HEK293 (cell line): ENCODE results near the gene SLC16A5.

Experiments used
- EGR2 ChIP-seq: fragments of 450-650 bp; formaldehyde crosslinking; IDR thresholded peaks from 2 replicates; pipeline ENCODE4 v1.5.1; 2016; ENCODE audit warnings: low read depth, missing biosample characterization, missing genetic modification characterization
- FEZF1 ChIP-seq: fragments of 450-650 bp; formaldehyde crosslinking; IDR thresholded peaks from 2 replicates; pipeline ENCODE4 v1.5.1; 2016; ENCODE audit warnings: missing biosample characterization, missing genetic modification characterization
- KLF17 ChIP-seq: fragments of 450-650 bp; formaldehyde crosslinking; IDR thresholded peaks from 2 replicates; pipeline ENCODE4 v1.5.1; 2016; ENCODE audit warnings: missing biosample characterization, missing genetic modification characterization
- KLF8 ChIP-seq: fragments of 450-650 bp; formaldehyde crosslinking; IDR thresholded peaks from 2 replicates; pipeline ENCODE4 v1.5.1; 2016; ENCODE audit warnings: missing biosample characterization, missing genetic modification characterization
- OVOL3 ChIP-seq: fragments of 450-650 bp; formaldehyde crosslinking; IDR thresholded peaks from 2 replicates; pipeline ENCODE4 v1.5.1; 2016; ENCODE audit warnings: missing biosample characterization, missing genetic modification characterization
- PATZ1 ChIP-seq: fragments of 450-650 bp; formaldehyde crosslinking; IDR thresholded peaks from 2 replicates; pipeline ENCODE4 v1.5.1; 2016; ENCODE audit warnings: missing biosample characterization, missing genetic modification characterization
- PRDM1 ChIP-seq: fragments of 450-650 bp; formaldehyde crosslinking; IDR thresholded peaks from 2 replicates; pipeline ENCODE4; 2016; ENCODE audit warnings: missing biosample characterization, missing genetic modification characterization
- REPIN1 ChIP-seq: fragments of 450-650 bp; formaldehyde crosslinking; IDR thresholded peaks from 2 replicates; pipeline ENCODE4 v1.5.1; 2017; ENCODE audit warnings: missing biosample characterization, missing genetic modification characterization, low read depth
- SP2 ChIP-seq: fragments of 450-650 bp; formaldehyde crosslinking; IDR thresholded peaks from 2 replicates; pipeline ENCODE4 v1.5.1; 2016; ENCODE audit warnings: missing biosample characterization, missing genetic modification characterization
- SP3 ChIP-seq: fragments of 450-650 bp; formaldehyde crosslinking; IDR thresholded peaks from 2 replicates; pipeline ENCODE4 v1.5.1; 2016; ENCODE audit warnings: missing biosample characterization, missing genetic modification characterization
- SP7 ChIP-seq: fragments of 450-650 bp; formaldehyde crosslinking; IDR thresholded peaks from 2 replicates; pipeline ENCODE4 v1.5.1; 2016; ENCODE audit warnings: missing biosample characterization, missing genetic modification characterization
- ZBTB17 ChIP-seq: fragments of 450-650 bp; formaldehyde crosslinking; IDR thresholded peaks from 2 replicates; pipeline ENCODE4 v1.5.1; 2016; ENCODE audit warnings: missing biosample characterization, missing genetic modification characterization
- ZIC2 ChIP-seq: fragments of 450-650 bp; formaldehyde crosslinking; IDR thresholded peaks from 2 replicates; pipeline ENCODE4 v1.5.1; 2016; ENCODE audit warnings: missing biosample characterization, missing genetic modification characterization
- ZNF112 ChIP-seq: fragments of 450-650 bp; formaldehyde crosslinking; IDR thresholded peaks from 2 replicates; pipeline ENCODE4 v1.5.0; 2017; ENCODE audit warnings: missing biosample characterization, missing genetic modification characterization
- ZNF174 ChIP-seq: fragments of 450-650 bp; formaldehyde crosslinking; IDR thresholded peaks from 2 replicates; pipeline ENCODE4 v1.5.0; 2017; ENCODE audit warnings: missing biosample characterization, mild to moderate bottlenecking, missing genetic modification characterization
- ZNF202 ChIP-seq: fragments of 450-650 bp; formaldehyde crosslinking; IDR thresholded peaks from 2 replicates; pipeline ENCODE4 v1.5.1; 2016; ENCODE audit warnings: missing biosample characterization, missing genetic modification characterization, borderline replicate concordance
- ZNF24 ChIP-seq: fragments of 450-650 bp; formaldehyde crosslinking; IDR thresholded peaks from 2 replicates; pipeline ENCODE4 v1.5.1; 2016; ENCODE audit warnings: missing biosample characterization, missing genetic modification characterization
- ZNF311 ChIP-seq: fragments of 450-650 bp; formaldehyde crosslinking; IDR thresholded peaks from 2 replicates; pipeline ENCODE4 v1.5.1; 2017; ENCODE audit warnings: missing biosample characterization, missing genetic modification characterization, borderline replicate concordance
- ZNF610 ChIP-seq: fragments of 450-650 bp; formaldehyde crosslinking; IDR thresholded peaks from 2 replicates; pipeline ENCODE4 v1.5.1; 2016; ENCODE audit warnings: missing biosample characterization, missing genetic modification characterization, borderline replicate concordance
- ZNF629 ChIP-seq: fragments of 450-650 bp; formaldehyde crosslinking; IDR thresholded peaks from 2 replicates; pipeline ENCODE4 v1.5.1; 2017; ENCODE audit warnings: missing biosample characterization, missing genetic modification characterization
- ZNF654 ChIP-seq: fragments of 450-650 bp; formaldehyde crosslinking; IDR thresholded peaks from 2 replicates; pipeline ENCODE4 v1.5.1; 2016; ENCODE audit warnings: low read depth, missing biosample characterization, missing genetic modification characterization
- ZNF658 ChIP-seq: fragments of 450-650 bp; formaldehyde crosslinking; IDR thresholded peaks from 2 replicates; pipeline ENCODE4; 2016; ENCODE audit warnings: missing biosample characterization, missing genetic modification characterization
- ZNF677 ChIP-seq: fragments of 450-650 bp; IDR thresholded peaks from 2 replicates; pipeline ENCODE4 v1.5.0; 2018; ENCODE audit warnings: missing biosample characterization, mild to moderate bottlenecking, missing genetic modification characterization, moderate library complexity
- ZNF701 ChIP-seq: fragments of 450-650 bp; formaldehyde crosslinking; IDR thresholded peaks from 2 replicates; pipeline ENCODE4 v1.5.1; 2016; ENCODE audit warnings: missing biosample characterization, missing genetic modification characterization
- ZNF707 ChIP-seq: fragments of 450-650 bp; formaldehyde crosslinking; IDR thresholded peaks from 2 replicates; pipeline ENCODE4 v1.5.1; 2016; ENCODE audit warnings: missing biosample characterization, missing genetic modification characterization
- ZNF76 ChIP-seq: fragments of 450-650 bp; formaldehyde crosslinking; IDR thresholded peaks from 2 replicates; pipeline ENCODE4; 2016; ENCODE audit warnings: low read depth, missing biosample characterization, missing genetic modification characterization, borderline replicate concordance
- TF ChIP-seq, protein P1 (sequence below): fragments of 450-650 bp; formaldehyde crosslinking; IDR thresholded peaks from 2 replicates; pipeline ENCODE4 v1.5.1; 2016; ENCODE audit warnings: missing biosample characterization, missing genetic modification characterization
- TF ChIP-seq, protein P2 (sequence below): fragments of 450-650 bp; formaldehyde crosslinking; IDR thresholded peaks from 2 replicates; pipeline ENCODE4 v1.5.1; 2016; ENCODE audit warnings: missing biosample characterization, missing genetic modification characterization
- TF ChIP-seq, protein P3 (sequence below): fragments of 450-650 bp; formaldehyde crosslinking; IDR thresholded peaks from 2 replicates; pipeline ENCODE4 v1.5.1; 2016; ENCODE audit warnings: missing biosample characterization, missing genetic modification characterization
- TF ChIP-seq, protein P4 (sequence below): fragments of 450-650 bp; formaldehyde crosslinking; IDR thresholded peaks from 2 replicates; pipeline ENCODE4 v1.5.1; 2016; ENCODE audit warnings: missing biosample characterization, missing genetic modification characterization

The SLC16A5 gene

DNA sequence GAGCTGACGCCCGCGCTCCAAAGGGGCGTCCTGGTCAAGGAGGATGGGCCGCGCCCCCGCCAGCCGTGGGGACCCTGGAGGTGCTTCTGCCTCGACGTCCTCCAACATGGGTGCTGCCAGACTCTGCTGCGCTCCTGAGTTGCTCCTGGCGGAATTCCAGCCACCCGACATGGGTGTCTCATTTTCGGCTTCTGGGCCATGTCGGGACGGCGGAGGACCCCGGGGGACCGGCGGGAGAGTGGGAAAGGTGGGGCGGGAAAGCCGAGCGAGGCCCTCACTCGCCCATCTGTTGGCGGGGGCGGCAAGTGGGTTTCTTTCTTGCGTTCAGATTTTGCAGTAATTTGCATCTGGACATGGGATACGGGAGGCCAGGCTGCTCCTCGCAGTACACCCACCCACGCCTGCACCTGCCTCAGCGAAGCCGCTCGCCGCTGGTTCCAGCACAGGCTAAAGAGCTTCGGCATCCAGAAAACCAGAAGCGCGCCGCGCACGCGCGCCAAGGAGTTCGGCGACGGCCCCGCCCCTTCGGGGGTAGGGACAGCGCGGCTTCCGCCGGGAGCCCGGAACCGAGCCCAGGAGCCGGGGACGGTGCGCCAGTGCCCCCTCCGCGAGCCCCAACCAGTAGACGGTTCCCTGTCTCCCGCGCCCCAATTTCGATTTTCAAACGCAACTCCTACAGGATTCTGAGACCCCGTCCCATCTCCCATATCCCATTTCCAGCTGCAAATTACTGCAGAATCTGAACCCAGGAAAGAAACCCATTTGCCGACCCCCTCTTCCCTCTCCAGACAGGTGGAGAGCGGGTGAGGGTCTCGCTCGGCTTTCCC is 21.9 kb downstream of the SLC16A5 start, which contains the start of gene ARMC7 (continued):
- TF ChIP-seq, protein P1, sequence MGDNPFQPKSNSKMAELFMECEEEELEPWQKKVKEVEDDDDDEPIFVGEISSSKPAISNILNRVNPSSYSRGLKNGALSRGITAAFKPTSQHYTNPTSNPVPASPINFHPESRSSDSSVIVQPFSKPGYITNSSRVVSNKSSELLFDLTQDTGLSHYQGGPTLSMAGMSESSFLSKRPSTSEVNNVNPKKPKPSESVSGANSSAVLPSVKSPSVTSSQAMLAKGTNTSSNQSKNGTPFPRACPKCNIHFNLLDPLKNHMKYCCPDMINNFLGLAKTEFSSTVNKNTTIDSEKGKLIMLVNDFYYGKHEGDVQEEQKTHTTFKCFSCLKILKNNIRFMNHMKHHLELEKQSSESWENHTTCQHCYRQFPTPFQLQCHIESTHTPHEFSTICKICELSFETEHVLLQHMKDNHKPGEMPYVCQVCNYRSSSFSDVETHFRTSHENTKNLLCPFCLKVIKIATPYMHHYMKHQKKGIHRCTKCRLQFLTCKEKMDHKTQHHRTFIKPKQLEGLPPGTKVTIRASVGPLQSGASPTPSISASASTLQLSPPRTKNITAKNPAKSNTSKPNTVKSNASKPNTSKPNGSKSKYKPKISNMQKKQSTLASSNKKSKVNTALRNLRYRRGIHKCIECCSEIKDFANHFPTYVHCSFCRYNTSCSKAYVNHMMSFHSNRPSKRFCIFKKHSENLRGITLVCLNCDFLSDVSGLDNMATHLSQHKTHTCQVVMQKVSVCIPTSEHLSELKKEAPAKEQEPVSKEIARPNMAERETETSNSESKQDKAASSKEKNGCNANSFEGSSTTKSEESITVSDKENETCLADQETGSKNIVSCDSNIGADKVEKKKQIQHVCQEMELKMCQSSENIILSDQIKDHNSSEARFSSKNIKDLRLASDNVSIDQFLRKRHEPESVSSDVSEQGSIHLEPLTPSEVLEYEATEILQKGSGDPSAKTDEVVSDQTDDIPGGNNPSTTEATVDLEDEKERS (tag by site-specific recombination): no peak
- TF ChIP-seq, protein P2, sequence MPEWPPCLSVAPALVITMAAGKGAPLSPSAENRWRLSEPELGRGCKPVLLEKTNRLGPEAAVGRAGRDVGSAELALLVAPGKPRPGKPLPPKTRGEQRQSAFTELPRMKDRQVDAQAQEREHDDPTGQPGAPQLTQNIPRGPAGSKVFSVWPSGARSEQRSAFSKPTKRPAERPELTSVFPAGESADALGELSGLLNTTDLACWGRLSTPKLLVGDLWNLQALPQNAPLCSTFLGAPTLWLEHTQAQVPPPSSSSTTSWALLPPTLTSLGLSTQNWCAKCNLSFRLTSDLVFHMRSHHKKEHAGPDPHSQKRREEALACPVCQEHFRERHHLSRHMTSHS (tag by site-specific recombination): no peak
- no peak for TF ChIP-seq PRDM1 (tag by site-specific recombination)
- TF ChIP-seq PATZ1: peak; percentile 86
- TF ChIP-seq ZNF701 (tag by site-specific recombination): no peak
- TF ChIP-seq KLF8 (tag by site-specific recombination): no peak
- no peak for TF ChIP-seq ZNF707
- TF ChIP-seq ZNF24: no peak
- no peak for TF ChIP-seq REPIN1 (tag by site-specific recombination)
- TF ChIP-seq ZNF311 (tag by site-specific recombination): no peak
- no peak for TF ChIP-seq ZNF658
- no peak for TF ChIP-seq ZNF174 (tag by site-specific recombination)
- no peak for TF ChIP-seq ZNF202
- TF ChIP-seq, protein P3, sequence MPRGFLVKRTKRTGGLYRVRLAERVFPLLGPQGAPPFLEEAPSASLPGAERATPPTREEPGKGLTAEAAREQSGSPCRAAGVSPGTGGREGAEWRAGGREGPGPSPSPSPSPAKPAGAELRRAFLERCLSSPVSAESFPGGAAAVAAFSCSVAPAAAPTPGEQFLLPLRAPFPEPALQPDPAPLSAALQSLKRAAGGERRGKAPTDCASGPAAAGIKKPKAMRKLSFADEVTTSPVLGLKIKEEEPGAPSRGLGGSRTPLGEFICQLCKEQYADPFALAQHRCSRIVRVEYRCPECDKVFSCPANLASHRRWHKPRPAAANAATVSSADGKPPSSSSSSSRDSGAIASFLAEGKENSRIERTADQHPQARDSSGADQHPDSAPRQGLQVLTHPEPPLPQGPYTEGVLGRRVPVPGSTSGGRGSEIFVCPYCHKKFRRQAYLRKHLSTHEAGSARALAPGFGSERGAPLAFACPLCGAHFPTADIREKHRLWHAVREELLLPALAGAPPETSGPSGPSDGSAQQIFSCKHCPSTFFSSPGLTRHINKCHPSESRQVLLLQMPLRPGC: 0 out of 2 replicates have a peak, but pooled peaks have one; percentile 39
- TF ChIP-seq SP7 (tag by site-specific recombination): no peak
- peak; percentile 73 for TF ChIP-seq SP2
- TF ChIP-seq ZNF112: no peak
- no peak for TF ChIP-seq ZNF629 (tag by site-specific recombination)
- no peak for TF ChIP-seq ZNF654
- TF ChIP-seq ZNF76 (tag by site-specific recombination): 0 out of 2 replicates have a peak, but pooled peaks have one; percentile 26
- peak; percentile 72 for TF ChIP-seq EGR2 (tag by site-specific recombination)
- peak; percentile 47; the same call in 1 of the 2 replicates for TF ChIP-seq SP3 (tag by site-specific recombination)
- no peak for TF ChIP-seq KLF17 (tag by site-specific recombination)
- peak; percentile 63; the same call in 1 of the 2 replicates for TF ChIP-seq ZBTB17 (tag by site-specific recombination)
- TF ChIP-seq ZIC2 (tag by site-specific recombination): no peak
- no peak; the same call in 1 of the 2 replicates for TF ChIP-seq ZNF610 (tag by site-specific recombination)
- TF ChIP-seq, protein P4, sequence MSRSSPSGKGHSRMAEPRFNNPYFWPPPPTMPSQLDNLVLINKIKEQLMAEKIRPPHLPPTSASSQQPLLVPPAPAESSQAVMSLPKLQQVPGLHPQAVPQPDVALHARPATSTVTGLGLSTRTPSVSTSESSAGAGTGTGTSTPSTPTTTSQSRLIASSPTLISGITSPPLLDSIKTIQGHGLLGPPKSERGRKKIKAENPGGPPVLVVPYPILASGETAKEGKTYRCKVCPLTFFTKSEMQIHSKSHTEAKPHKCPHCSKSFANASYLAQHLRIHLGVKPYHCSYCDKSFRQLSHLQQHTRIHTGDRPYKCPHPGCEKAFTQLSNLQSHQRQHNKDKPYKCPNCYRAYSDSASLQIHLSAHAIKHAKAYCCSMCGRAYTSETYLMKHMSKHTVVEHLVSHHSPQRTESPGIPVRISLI (tag by site-specific recombination): no peak
- TF ChIP-seq ZNF677: no peak
- TF ChIP-seq OVOL3 (tag by site-specific recombination): no peak
- TF ChIP-seq FEZF1 (tag by site-specific recombination): no peak
